HEK293 (cell line): ENCODE results near the gene DEFB110.

Source experiments
- CTCF ChIA-PET: fragments of 350-600 bp; formaldehyde crosslinking; extraction: SDS; loops from one replicate; lab custom pipeline; 2021; ENCODE audit warnings: antibody characterized with exemption; lab: Yijun Ruan, JAX
- POLR2A ChIA-PET: fragments of 300-600 bp; formaldehyde crosslinking; extraction: SDS; loops from one replicate; lab custom pipeline; 2020; ENCODE audit warnings: antibody characterized with exemption, inconsistent platforms; lab: Yijun Ruan, JAX
- H3K27ac ChIP-seq: fragments of 200-500 bp; sonication (Bioruptor generic); 2 replicates; pipeline ENCODE4 v1.5.1; 2014; ENCODE audit warnings: low read depth, low read length, control low read depth, inconsistent platforms; ENCODE audit errors: extremely low read depth
- H3K36me3 ChIP-seq, 2 experiments: fragments of 200-500 bp in 1 of 2; sonication (Bioruptor generic) in 1 of 2; 1 replicate in 1 of 2; 2 replicates in 1 of 2; pipeline ENCODE4 v1.5.1; 2014 to 2017; ENCODE audit warnings: inconsistent platforms in 2 of 2, low read length in 2 of 2; ENCODE audit not compliant: control insufficient read depth in 2 of 2, insufficient read depth in 1 of 2
- H3K4me1 ChIP-seq: fragments of 200-500 bp; sonication (Bioruptor generic); 2 replicates; pipeline ENCODE4 v1.5.1; 2014; ENCODE audit warnings: mild to moderate bottlenecking, low read length, inconsistent platforms; ENCODE audit not compliant: control insufficient read depth, insufficient read depth
- H3K4me3 ChIP-seq: 2 replicates; pipeline ENCODE4 v1.5.1; 2011; ENCODE audit warnings: low read depth, mild to moderate bottlenecking, control low read depth, low read length, moderate library complexity
- H3K9me3 ChIP-seq: fragments of 200-500 bp; sonication (Bioruptor generic); 2 replicates; pipeline ENCODE4 v1.5.1; 2014; ENCODE audit warnings: low read depth, low read length, inconsistent platforms; ENCODE audit not compliant: control insufficient read depth, insufficient read depth
- KLF16 ChIP-seq: fragments of 450-650 bp; formaldehyde crosslinking; IDR thresholded peaks from 2 replicates; pipeline ENCODE4 v1.5.1; 2017; ENCODE audit warnings: missing biosample characterization, missing genetic modification characterization
- KLF9 ChIP-seq: fragments of 450-650 bp; formaldehyde crosslinking; IDR thresholded peaks from 2 replicates; pipeline ENCODE4 v1.5.1; 2016; ENCODE audit warnings: missing biosample characterization, missing genetic modification characterization, low read depth
- OVOL3 ChIP-seq: fragments of 450-650 bp; formaldehyde crosslinking; IDR thresholded peaks from 2 replicates; pipeline ENCODE4 v1.5.1; 2016; ENCODE audit warnings: missing biosample characterization, missing genetic modification characterization
- ZFP37 ChIP-seq: fragments of 450-650 bp; formaldehyde crosslinking; IDR thresholded peaks from 2 replicates; pipeline ENCODE4 v1.5.1; 2016; ENCODE audit warnings: missing biosample characterization, missing genetic modification characterization
- ZFP41 ChIP-seq: fragments of 450-650 bp; formaldehyde crosslinking; IDR thresholded peaks from 2 replicates; pipeline ENCODE4 v1.5.1; 2016; ENCODE audit warnings: missing biosample characterization, missing genetic modification characterization, borderline replicate concordance
- ZNF155 ChIP-seq: fragments of 450-650 bp; formaldehyde crosslinking; IDR thresholded peaks from 2 replicates; pipeline ENCODE4 v1.5.1; 2016; ENCODE audit warnings: missing biosample characterization, missing genetic modification characterization
- ZNF266 ChIP-seq: fragments of 450-650 bp; formaldehyde crosslinking; IDR thresholded peaks from 2 replicates; pipeline ENCODE4 v1.5.1; 2016; ENCODE audit warnings: missing biosample characterization, missing genetic modification characterization, low read depth
- ZNF324 ChIP-seq: fragments of 450-650 bp; formaldehyde crosslinking; IDR thresholded peaks from 2 replicates; pipeline ENCODE4 v1.5.1; 2016; ENCODE audit warnings: missing biosample characterization, missing genetic modification characterization
- ZNF529 ChIP-seq: fragments of 450-650 bp; formaldehyde crosslinking; IDR thresholded peaks from 2 replicates; pipeline ENCODE4 v1.5.1; 2017; ENCODE audit warnings: missing genetic modification characterization, missing biosample characterization; ENCODE audit not compliant: insufficient replicate concordance
- TF ChIP-seq, protein P1 (sequence below): fragments of 450-650 bp; formaldehyde crosslinking; IDR thresholded peaks from 2 replicates; pipeline ENCODE4 v1.5.1; 2016; ENCODE audit warnings: missing biosample characterization, missing genetic modification characterization
- TF ChIP-seq, protein P2 (sequence below): fragments of 450-650 bp; formaldehyde crosslinking; IDR thresholded peaks from 2 replicates; pipeline ENCODE4 v1.5.1; 2016; ENCODE audit warnings: missing biosample characterization, missing genetic modification characterization

The DEFB110 gene

DNA sequence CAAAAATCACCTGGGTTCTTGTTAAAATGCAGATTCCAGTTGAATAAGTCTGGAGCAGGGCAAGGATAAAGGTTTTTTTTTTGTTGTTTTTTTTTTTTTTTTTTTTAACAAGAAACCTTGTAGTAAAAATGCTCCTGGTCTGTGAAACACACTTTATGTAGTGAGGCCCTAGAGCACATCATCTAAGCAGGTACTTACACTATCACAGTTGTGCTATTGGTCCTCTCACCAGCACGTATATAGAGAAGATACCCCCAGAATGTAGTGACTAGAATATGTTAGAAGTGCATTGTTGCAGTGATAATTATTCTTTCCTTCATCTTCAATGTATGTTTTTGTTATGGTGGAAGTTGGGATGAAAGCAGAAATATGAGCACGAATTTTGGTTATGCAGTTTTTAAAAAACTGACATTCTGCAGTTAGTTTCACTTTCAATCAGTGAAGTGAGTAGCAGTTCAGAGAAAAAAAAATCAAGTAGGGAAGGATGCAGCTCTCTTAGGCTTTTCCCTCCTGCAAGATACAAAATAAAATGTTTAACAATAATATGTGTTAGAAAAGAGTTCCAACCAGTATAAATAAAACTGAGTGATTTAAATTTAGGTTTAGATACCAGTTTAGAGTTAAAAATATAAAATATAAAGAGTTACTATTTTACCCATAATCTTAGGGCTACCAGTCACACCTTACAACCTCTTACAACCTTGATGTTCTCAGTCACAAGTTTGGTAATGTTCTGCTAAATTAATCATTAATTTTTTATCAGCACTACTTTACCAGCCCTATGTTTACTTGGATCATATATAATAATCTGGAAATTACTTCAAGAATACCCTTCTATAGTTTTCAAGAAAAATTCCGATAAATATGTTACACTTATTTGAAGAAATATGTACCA is 43.2 kb downstream of the DEFB110 start:
- H3K27ac ChIP-seq, result no peak overlapping the region
- H3K4me3 ChIP-seq, result no peak overlapping the region
- TF ChIP-seq ZNF324 (tag by site-specific recombination), result no peak
- TF ChIP-seq, protein P1, sequence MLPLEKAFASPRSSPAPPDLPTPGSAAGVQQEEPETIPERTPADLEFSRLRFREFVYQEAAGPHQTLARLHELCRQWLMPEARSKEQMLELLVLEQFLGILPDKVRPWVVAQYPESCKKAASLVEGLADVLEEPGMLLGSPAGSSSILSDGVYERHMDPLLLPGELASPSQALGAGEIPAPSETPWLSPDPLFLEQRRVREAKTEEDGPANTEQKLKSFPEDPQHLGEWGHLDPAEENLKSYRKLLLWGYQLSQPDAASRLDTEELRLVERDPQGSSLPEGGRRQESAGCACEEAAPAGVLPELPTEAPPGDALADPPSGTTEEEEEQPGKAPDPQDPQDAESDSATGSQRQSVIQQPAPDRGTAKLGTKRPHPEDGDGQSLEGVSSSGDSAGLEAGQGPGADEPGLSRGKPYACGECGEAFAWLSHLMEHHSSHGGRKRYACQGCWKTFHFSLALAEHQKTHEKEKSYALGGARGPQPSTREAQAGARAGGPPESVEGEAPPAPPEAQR, result no peak
- TF ChIP-seq KLF16 (tag by site-specific recombination), result no peak
- TF ChIP-seq ZNF529 (tag by site-specific recombination), result no peak
- H3K36me3 ChIP-seq, result no peaks in the 10 kb centered on the region
- H3K9me3 ChIP-seq, result no peaks in the 10 kb centered on the region
- POLR2A ChIA-PET, result no interaction called here
- CTCF ChIA-PET, result interaction anchor here (1.1 kb wide), 1 partner anchor 19 kb away, joined by 4 read pairs; no protein-coding TSS in a partner anchor
- H3K4me1 ChIP-seq, result no peaks in the 10 kb centered on the region

DNA sequence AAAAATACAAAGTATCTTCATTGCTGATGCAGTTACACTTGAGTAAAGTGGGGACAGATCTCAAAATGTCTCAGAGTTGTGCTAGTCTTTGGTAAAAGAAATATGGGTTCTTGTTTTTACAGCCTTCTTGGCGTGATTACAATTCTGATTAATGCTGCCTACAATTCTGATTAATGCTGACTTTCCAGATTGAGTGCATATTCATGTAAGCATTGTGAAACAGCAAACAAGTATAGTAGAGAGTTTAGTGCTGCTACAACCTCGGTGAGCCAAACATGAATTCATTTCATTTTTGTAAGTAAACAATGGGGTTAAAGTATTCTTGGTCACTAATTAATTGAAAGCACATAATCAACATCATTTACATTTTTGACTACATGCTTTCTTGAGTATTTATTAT is 52.2 kb downstream of the DEFB110 start, which contains the start of gene DEFB113:
TSS of gene DEFB113 (minus strand) at position 21 of the 400 bp plus-strand sequence. CDS start at position 21, 0 bp downstream.
- Histone ChIP-seq H3K9me3 (no peaks in the 10 kb centered on the region), H3K4me3 (no peak within 1 kb of the TSS), H3K27ac (no peak within 1 kb of the TSS), H3K4me1 (no peaks in the 10 kb centered on the region), H3K36me3 (no peaks in the 10 kb centered on the region)
- CTCF ChIA-PET, result interaction anchor here (0.7 kb wide), 1 partner anchor 1763 kb away, joined by 3 read pairs; no protein-coding TSS in a partner anchor
- TF ChIP-seq KLF9 (tag by site-specific recombination) (no peak), OVOL3 (tag by site-specific recombination) (no peak), ZNF155 (tag by site-specific recombination) (no peak), ZFP41 (tag by site-specific recombination) (no peak), ZNF266 (tag by site-specific recombination) (no peak), ZFP37 (tag by site-specific recombination) (no peak)
- TF ChIP-seq, protein P2, sequence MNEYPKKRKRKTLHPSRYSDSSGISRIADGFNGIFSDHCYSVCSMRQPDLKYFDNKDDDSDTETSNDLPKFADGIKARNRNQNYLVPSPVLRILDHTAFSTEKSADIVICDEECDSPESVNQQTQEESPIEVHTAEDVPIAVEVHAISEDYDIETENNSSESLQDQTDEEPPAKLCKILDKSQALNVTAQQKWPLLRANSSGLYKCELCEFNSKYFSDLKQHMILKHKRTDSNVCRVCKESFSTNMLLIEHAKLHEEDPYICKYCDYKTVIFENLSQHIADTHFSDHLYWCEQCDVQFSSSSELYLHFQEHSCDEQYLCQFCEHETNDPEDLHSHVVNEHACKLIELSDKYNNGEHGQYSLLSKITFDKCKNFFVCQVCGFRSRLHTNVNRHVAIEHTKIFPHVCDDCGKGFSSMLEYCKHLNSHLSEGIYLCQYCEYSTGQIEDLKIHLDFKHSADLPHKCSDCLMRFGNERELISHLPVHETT (tag by site-specific recombination), result no peak
- POLR2A ChIA-PET, result no interaction called here
